A673 (cell line): ENCODE results near the gene NUDT15.

Experiments
- EZH2 ChIP-seq: fragments of 200-600 bp; sonication (generic); IDR thresholded peaks from 2 replicates; pipeline ENCODE4 v1.6.1; 2017; ENCODE audit warnings: borderline replicate concordance, low read depth, mild to moderate bottlenecking, mixed read lengths, antibody characterized with exemption, low read length; ENCODE audit not compliant: poor library complexity, severe bottlenecking
- TF ChIP-seq, protein P1 (sequence below): fragments of 300-800, 200-600 bp; sonication (generic); conservative IDR thresholded peaks from 2 replicates; pipeline ENCODE4 v1.5.1; 2017; ENCODE audit warnings: low read depth, mild to moderate bottlenecking, antibody characterized with exemption, low read length, moderate library complexity, mixed read lengths

DNA sequence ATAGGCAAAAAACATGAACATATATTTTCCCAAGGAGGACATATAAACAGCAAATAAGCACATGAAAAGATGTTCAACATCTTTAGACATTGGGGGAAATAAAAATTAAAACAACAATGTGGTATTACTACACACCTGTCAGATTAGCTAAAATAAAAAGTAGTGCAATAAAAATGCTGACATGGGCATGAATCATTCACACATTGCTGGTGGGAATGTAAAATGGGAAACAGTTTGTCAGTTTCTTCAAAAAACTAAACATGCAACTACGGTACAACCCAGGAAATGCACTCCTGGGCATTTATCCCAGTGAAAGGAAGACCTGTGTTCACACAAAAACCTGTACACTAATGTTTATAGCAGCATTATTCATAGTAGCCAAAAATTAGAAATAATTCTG, 31.1 kb upstream of the NUDT15 start:
- TF ChIP-seq, protein P1, sequence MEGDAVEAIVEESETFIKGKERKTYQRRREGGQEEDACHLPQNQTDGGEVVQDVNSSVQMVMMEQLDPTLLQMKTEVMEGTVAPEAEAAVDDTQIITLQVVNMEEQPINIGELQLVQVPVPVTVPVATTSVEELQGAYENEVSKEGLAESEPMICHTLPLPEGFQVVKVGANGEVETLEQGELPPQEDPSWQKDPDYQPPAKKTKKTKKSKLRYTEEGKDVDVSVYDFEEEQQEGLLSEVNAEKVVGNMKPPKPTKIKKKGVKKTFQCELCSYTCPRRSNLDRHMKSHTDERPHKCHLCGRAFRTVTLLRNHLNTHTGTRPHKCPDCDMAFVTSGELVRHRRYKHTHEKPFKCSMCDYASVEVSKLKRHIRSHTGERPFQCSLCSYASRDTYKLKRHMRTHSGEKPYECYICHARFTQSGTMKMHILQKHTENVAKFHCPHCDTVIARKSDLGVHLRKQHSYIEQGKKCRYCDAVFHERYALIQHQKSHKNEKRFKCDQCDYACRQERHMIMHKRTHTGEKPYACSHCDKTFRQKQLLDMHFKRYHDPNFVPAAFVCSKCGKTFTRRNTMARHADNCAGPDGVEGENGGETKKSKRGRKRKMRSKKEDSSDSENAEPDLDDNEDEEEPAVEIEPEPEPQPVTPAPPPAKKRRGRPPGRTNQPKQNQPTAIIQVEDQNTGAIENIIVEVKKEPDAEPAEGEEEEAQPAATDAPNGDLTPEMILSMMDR, result no peak
- no peak for TF ChIP-seq EZH2
